GM23338 (cell line): ENCODE data around the gene WDHD1. TPM values are rescaled to one million over a fixed set of nuclear protein-coding genes. Genes with fewer than 3 reads are reported as not detected.

Experiments used
- ATAC-seq: fragments of 200-7000 bp; cut with Tn5 transposase; 3 replicates; pipeline ENCODE4 v1.9.1; 2020
- DNase-seq: peaks from one replicate; pipeline ENCODE4 v3.0.0-alpha.2; 2015; ENCODE audit warnings: low spot score
- H2AFZ ChIP-seq: fragments of 200-600 bp; sonication (generic); 2 replicates; pipeline ENCODE4 v1.8.0; 2016; ENCODE audit warnings: antibody characterized with exemption, mild to moderate bottlenecking, moderate library complexity
- H3F3A ChIP-seq: fragments of 200-600 bp; sonication (generic); replicated peaks from 2 replicates; pipeline ENCODE4 v1.8.0; 2017; ENCODE audit warnings: antibody characterized with exemption, mixed run types, low read depth
- H3K27ac ChIP-seq: fragments of 200-600 bp; sonication (generic); 2 replicates; pipeline ENCODE4 v1.6.1; 2016; ENCODE audit warnings: low read depth
- H3K27me3 ChIP-seq: fragments of 200-600 bp; sonication (generic); 2 replicates; pipeline ENCODE4 v1.8.0; 2016; ENCODE audit warnings: mild to moderate bottlenecking, mixed run types, moderate library complexity; ENCODE audit not compliant: insufficient read depth
- H3K36me3 ChIP-seq: fragments of 200-600 bp; sonication (generic); 2 replicates; pipeline ENCODE4 v1.8.0; 2016; ENCODE audit warnings: mild to moderate bottlenecking; ENCODE audit not compliant: insufficient read depth
- H3K4me1 ChIP-seq: fragments of 200-600 bp; sonication (generic); 2 replicates; pipeline ENCODE4 v1.8.0; 2016; ENCODE audit warnings: mild to moderate bottlenecking, moderate library complexity; ENCODE audit not compliant: insufficient read depth
- H3K4me2 ChIP-seq: fragments of 200-600 bp; sonication (generic); 2 replicates; pipeline ENCODE4 v1.7.1; 2017; ENCODE audit warnings: mixed run types
- H3K4me3 ChIP-seq: fragments of 200-600 bp; sonication (generic); 2 replicates; pipeline ENCODE4 v1.6.1; 2016; ENCODE audit warnings: mixed run types
- H3K79me2 ChIP-seq: fragments of 200-600 bp; sonication (generic); replicated peaks from 2 replicates; pipeline ENCODE4 v1.8.0; 2017; ENCODE audit warnings: mild to moderate bottlenecking; ENCODE audit not compliant: insufficient read depth
- H3K9me2 ChIP-seq: fragments of 200-600 bp; sonication (generic); 2 replicates; pipeline ENCODE4 v1.8.0; 2017; ENCODE audit not compliant: insufficient read depth
- H4K20me1 ChIP-seq: fragments of 200-600 bp; sonication (generic); replicated peaks from 2 replicates; pipeline ENCODE4 v1.8.0; 2017; ENCODE audit warnings: mild to moderate bottlenecking; ENCODE audit not compliant: insufficient read depth
- H3K27ac Mint-ChIP-seq: 2 replicates; pipeline ENCODE4 v1.8.0; 2020; ENCODE audit warnings: inconsistent platforms, mild to moderate bottlenecking, moderate library complexity, mixed read lengths
- H3K27me3 Mint-ChIP-seq: 3 replicates; pipeline ENCODE4 v1.8.0; 2022; ENCODE audit warnings: low read depth, mild to moderate bottlenecking, moderate library complexity, mixed read lengths, inconsistent platforms; ENCODE audit not compliant: insufficient read depth, poor library complexity
- H3K36me3 Mint-ChIP-seq: 3 replicates; pipeline ENCODE4 v1.8.0; 2021; ENCODE audit warnings: low read depth, mild to moderate bottlenecking, inconsistent platforms, moderate library complexity, mixed read lengths
- H3K4me1 Mint-ChIP-seq: 3 replicates; pipeline ENCODE4 v1.8.0; 2020; ENCODE audit warnings: mild to moderate bottlenecking, inconsistent platforms, mixed read lengths
- H3K4me3 Mint-ChIP-seq: 3 replicates; pipeline ENCODE4 v1.8.0; 2021; ENCODE audit warnings: moderate library complexity, mild to moderate bottlenecking, inconsistent platforms, mixed read lengths
- H3K9me3 Mint-ChIP-seq: 3 replicates; pipeline ENCODE4 v1.8.0; 2020; ENCODE audit warnings: moderate library complexity, mild to moderate bottlenecking, inconsistent platforms, mixed read lengths
- CREB1 ChIP-seq: fragments of 250-450 bp; sonication (Bioruptor Pico); IDR thresholded peaks from 2 replicates; pipeline ENCODE4 v1.5.0; 2020; ENCODE audit warnings: low read depth, mild to moderate bottlenecking, moderate library complexity
- CTCF ChIP-seq, 2 experiments: fragments of 200-600 bp in 1 of 2; sonication (generic) in 1 of 2; conservative IDR thresholded peaks; 2 replicates each; pipeline versions ENCODE4 v1.5.1 to v1.6.1; 2016 to 2017; ENCODE audit warnings: antibody characterized with exemption in 2 of 2, low read depth in 2 of 2, mild to moderate bottlenecking in 2 of 2, moderate library complexity in 1 of 2
- EZH2 ChIP-seq: fragments of 200-600 bp; sonication (generic); IDR thresholded peaks from one replicate; pipeline ENCODE4 v1.8.0; 2017; ENCODE audit warnings: antibody characterized with exemption, mild to moderate bottlenecking, low read depth; ENCODE audit not compliant: unreplicated experiment
- EZH2phosphoT487 ChIP-seq: fragments of 200-600 bp; sonication (generic); IDR thresholded peaks from one replicate; pipeline ENCODE4 v1.8.1; 2018; ENCODE audit warnings: antibody characterized with exemption; ENCODE audit not compliant: unreplicated experiment
- JUNB ChIP-seq: IDR thresholded peaks from one replicate; pipeline ENCODE4 v1.6.1; 2016; ENCODE audit warnings: antibody characterized with exemption; ENCODE audit not compliant: unreplicated experiment
- NANOG ChIP-seq: IDR thresholded peaks from 2 replicates; pipeline ENCODE4 v1.6.1; 2016; ENCODE audit warnings: antibody characterized with exemption, borderline replicate concordance
- STAT1 ChIP-seq: IDR thresholded peaks from one replicate; pipeline ENCODE4 v1.6.1; 2016; ENCODE audit warnings: antibody characterized with exemption; ENCODE audit not compliant: unreplicated experiment
- ZNF114 ChIP-seq: fragments of 250-450 bp; sonication (Bioruptor Pico); IDR thresholded peaks from 2 replicates; pipeline ENCODE4 v1.5.0; 2020; ENCODE audit warnings: mild to moderate bottlenecking, moderate library complexity
- ZNF331 ChIP-seq: fragments of 250-450 bp; sonication (Bioruptor Pico); IDR thresholded peaks from 2 replicates; pipeline ENCODE4 v1.5.0; 2020; ENCODE audit warnings: low read depth, mild to moderate bottlenecking, moderate library complexity
- polyA plus RNA-seq: library from polyadenylated mRNA; unstranded; fragments of >200 nt; fragmentation: Nextera tagmentation; extraction: Ambion mirVana; gene quantifications from 2 replicates; pipeline ENCODE4 v1.2.1, GENCODE V29; 2016
- total RNA-seq: library from RNA; depleted of rRNA; stranded (reverse); fragments of >200 nt; shearing (Covaris generic); gene quantifications from 2 replicates; pipeline ENCODE4 v1.2.3, GENCODE V29; 2014
- TF ChIP-seq, protein P1 (sequence below): IDR thresholded peaks from 2 replicates; pipeline ENCODE4 v1.6.1; 2016; ENCODE audit warnings: antibody characterized with exemption
- TF ChIP-seq, protein P2 (sequence below): IDR thresholded peaks from one replicate; pipeline ENCODE4 v1.6.1; 2018; ENCODE audit warnings: antibody characterized with exemption; ENCODE audit not compliant: unreplicated experiment

The WDHD1 gene
- total and polyA plus RNA-seq, 2 experiments from 2014 or later = 48.8 to 65.4 TPM

- TF ChIP-seq, protein P1, sequence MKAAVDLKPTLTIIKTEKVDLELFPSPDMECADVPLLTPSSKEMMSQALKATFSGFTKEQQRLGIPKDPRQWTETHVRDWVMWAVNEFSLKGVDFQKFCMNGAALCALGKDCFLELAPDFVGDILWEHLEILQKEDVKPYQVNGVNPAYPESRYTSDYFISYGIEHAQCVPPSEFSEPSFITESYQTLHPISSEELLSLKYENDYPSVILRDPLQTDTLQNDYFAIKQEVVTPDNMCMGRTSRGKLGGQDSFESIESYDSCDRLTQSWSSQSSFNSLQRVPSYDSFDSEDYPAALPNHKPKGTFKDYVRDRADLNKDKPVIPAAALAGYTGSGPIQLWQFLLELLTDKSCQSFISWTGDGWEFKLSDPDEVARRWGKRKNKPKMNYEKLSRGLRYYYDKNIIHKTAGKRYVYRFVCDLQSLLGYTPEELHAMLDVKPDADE = no peak
- TF ChIP-seq STAT1 (no peak), CREB1 (CRISPR knock-in tag) (no peak), EZH2 (no peak), NANOG (no peak), CTCF (conservative IDR thresholded peaks at IDR 0.05; ENCODE audit: low read depth in 2 of 2) (no peak), ZNF114 (no peak)
- TF ChIP-seq, protein P2, sequence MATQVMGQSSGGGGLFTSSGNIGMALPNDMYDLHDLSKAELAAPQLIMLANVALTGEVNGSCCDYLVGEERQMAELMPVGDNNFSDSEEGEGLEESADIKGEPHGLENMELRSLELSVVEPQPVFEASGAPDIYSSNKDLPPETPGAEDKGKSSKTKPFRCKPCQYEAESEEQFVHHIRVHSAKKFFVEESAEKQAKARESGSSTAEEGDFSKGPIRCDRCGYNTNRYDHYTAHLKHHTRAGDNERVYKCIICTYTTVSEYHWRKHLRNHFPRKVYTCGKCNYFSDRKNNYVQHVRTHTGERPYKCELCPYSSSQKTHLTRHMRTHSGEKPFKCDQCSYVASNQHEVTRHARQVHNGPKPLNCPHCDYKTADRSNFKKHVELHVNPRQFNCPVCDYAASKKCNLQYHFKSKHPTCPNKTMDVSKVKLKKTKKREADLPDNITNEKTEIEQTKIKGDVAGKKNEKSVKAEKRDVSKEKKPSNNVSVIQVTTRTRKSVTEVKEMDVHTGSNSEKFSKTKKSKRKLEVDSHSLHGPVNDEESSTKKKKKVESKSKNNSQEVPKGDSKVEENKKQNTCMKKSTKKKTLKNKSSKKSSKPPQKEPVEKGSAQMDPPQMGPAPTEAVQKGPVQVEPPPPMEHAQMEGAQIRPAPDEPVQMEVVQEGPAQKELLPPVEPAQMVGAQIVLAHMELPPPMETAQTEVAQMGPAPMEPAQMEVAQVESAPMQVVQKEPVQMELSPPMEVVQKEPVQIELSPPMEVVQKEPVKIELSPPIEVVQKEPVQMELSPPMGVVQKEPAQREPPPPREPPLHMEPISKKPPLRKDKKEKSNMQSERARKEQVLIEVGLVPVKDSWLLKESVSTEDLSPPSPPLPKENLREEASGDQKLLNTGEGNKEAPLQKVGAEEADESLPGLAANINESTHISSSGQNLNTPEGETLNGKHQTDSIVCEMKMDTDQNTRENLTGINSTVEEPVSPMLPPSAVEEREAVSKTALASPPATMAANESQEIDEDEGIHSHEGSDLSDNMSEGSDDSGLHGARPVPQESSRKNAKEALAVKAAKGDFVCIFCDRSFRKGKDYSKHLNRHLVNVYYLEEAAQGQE = no peak
These were observed 51.0 kb downstream of the WDHD1 start (continued) for GRCh38 chr14:54975856-54976255.

DNA sequence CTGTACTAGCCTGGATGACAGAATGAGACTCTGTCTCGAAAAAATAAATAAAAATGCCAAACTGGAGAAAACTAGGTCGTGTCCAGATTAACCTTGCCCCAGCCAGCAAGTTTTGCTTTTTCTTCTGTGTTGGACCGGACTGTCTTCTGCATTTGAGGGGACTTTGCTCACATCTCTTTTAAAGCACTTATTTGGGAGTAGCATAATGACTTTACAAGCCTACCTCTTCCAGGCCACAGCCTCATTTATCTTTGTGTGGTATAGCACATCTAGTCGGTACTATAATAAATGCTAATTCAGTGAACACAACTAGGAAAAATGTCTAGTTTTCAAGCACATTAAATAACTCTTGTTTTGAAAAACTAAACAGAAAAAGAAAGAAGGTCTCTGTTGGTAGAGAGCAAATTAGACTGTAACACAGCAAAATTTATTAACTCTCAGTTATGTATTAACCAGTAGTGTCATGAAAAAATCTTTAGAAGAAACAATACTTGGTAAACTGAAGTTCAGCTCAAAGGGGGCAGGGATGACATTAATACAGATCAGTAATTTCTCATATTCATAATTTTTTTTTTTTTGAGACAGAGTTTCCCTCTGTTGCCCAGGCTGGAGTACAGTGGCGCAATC lies 52.0 kb downstream of the WDHD1 start:
- H3K4me1 Mint-ChIP-seq = no peaks in the 10 kb centered on the region
- no peak overlapping the region for H2AFZ ChIP-seq
- no peaks in the 10 kb centered on the region for H3K27me3 ChIP-seq
- H3K4me3 ChIP-seq = no peak overlapping the region
- H3K79me2 ChIP-seq = peaks cover 19% of the 10 kb centered on the region
- H3K4me1 ChIP-seq = no peaks in the 10 kb centered on the region
- peaks cover 6% of the 10 kb centered on the region for H3K27me3 Mint-ChIP-seq
- no peaks in the 10 kb centered on the region for H3F3A ChIP-seq
- ATAC-seq (no peak), DNase-seq (no peak)
- H3K9me2 ChIP-seq = no peaks in the 10 kb centered on the region
- H3K27ac Mint-ChIP-seq = no peak overlapping the region
- no peaks in the 10 kb centered on the region; the same call in 2 of the 3 replicates for H3K9me3 Mint-ChIP-seq
- peaks cover 39% of the 10 kb centered on the region for H3K36me3 Mint-ChIP-seq
- no peak overlapping the region for H3K4me2 ChIP-seq
- peak overlapping the region; percentile 53; the same call in 1 of the 2 replicates for H3K27ac ChIP-seq
- 0 out of 2 replicates have a peak, but pooled peaks cover 3% of the 10 kb centered on the region for H4K20me1 ChIP-seq
- TF ChIP-seq NANOG (no peak), EZH2phosphoT487 (no peak), EZH2 (no peak), JUNB (no peak), STAT1 (no peak), CREB1 (CRISPR knock-in tag) (no peak), CTCF (conservative IDR thresholded peaks at IDR 0.05; ENCODE audit: low read depth in 2 of 2) (no peak), ZNF331 (CRISPR knock-in tag) (no peak), ZNF114 (no peak)
- TF ChIP-seq, protein P1 = no peak
- TF ChIP-seq, protein P2 = no peak
- peaks cover 18% of the 10 kb centered on the region; the same call in 1 of the 2 replicates for H3K36me3 ChIP-seq
- no peak overlapping the region for H3K4me3 Mint-ChIP-seq
